Activated CD4-positive, alpha-beta T cell treated with anti-CD3 and anti-CD28 coated beads for 48 hours (primary cell): ENCODE measurements around the gene CLEC7A.

Source experiments
- DNase-seq: peaks from one replicate; pipeline ENCODE4 v3.0.0-alpha.2; 2020

The CLEC7A gene

GRCh38 chr12:10136637-10137205 lies 6.7 kb upstream of the CLEC7A start:
- no peak for DNase-seq

GRCh38 chr12:10135126-10135525 lies 5.1 kb upstream of the CLEC7A start:
- no peak for DNase-seq

GRCh38 chr12:10132850-10133370 lies 2.9 kb upstream of the CLEC7A start:
- no peak for DNase-seq

- DNase-seq = no peak
Measured at GRCh38 chr12:10131111-10131690, 1.2 kb upstream of the CLEC7A start.

- no peak for DNase-seq
Measured at GRCh38 chr12:10128687-10129086, 1.3 kb downstream of the CLEC7A start.

- no peak for DNase-seq
Measured at GRCh38 chr12:10126413-10126812, 3.6 kb downstream of the CLEC7A start.

GRCh38 chr12:10122689-10123088 lies 7.3 kb downstream of the CLEC7A start:
- no peak for DNase-seq

GRCh38 chr12:10121278-10121677 lies 8.7 kb downstream of the CLEC7A start:
- no peak for DNase-seq

- DNase-seq = no peak
Measured at GRCh38 chr12:10119066-10119465, 10.9 kb downstream of the CLEC7A start.

- DNase-seq = no peak
Measured at GRCh38 chr12:10115890-10116289, 14.1 kb downstream of the CLEC7A start.

GRCh38 chr12:10115311-10115710 lies 14.7 kb downstream of the CLEC7A start:
- DNase-seq = no peak

- no peak for DNase-seq
Measured at GRCh38 chr12:10113920-10114319, 16.1 kb downstream of the CLEC7A start.

GRCh38 chr12:10113075-10113474 lies 16.9 kb downstream of the CLEC7A start:
- DNase-seq = no peak

- DNase-seq = no peak
Measured at GRCh38 chr12:10111451-10111850, 18.5 kb downstream of the CLEC7A start.

GRCh38 chr12:10110256-10110844 lies 19.6 kb downstream of the CLEC7A start:
- DNase-seq = no peak

- DNase-seq = no peak
Measured at GRCh38 chr12:10102322-10102721, 27.7 kb downstream of the CLEC7A start.

- no peak for DNase-seq
Measured at GRCh38 chr12:10101648-10102220, 28.3 kb downstream of the CLEC7A start.

- DNase-seq = no peak
Measured at GRCh38 chr12:10101042-10101579, 28.9 kb downstream of the CLEC7A start.

GRCh38 chr12:10098791-10099190 lies 31.2 kb downstream of the CLEC7A start, which contains the start of gene CLEC1A:
Gene CLEC1A (minus strand): TSS chr12:10098985. CDS start chr12:10098922, 63 bp downstream.
- DNase-seq = no peak

- DNase-seq = no peak
Measured at GRCh38 chr12:10097521-10097920, 32.5 kb downstream of the CLEC7A start.

GRCh38 chr12:10095971-10096370 lies 34.0 kb downstream of the CLEC7A start:
- no peak for DNase-seq

- DNase-seq = no peak
Measured at GRCh38 chr12:10094646-10095395, 35.2 kb downstream of the CLEC7A start.
